Activated effector memory CD4-positive, alpha-beta T cell treated with Interleukin-2 at 50 U/mL for 16 hours (primary cell): Measurements from ENCODE around the gene BEAN1.
"Not testable (repeated sequence)": the region's sequence is repeated elsewhere in the genome, so short reads cannot be mapped to it uniquely, and the experiment has no call there.

Source experiments
- DNase-seq: peaks from one replicate; pipeline ENCODE4 v3.0.0-alpha.2; 2020

Gene BEAN1

DNA sequence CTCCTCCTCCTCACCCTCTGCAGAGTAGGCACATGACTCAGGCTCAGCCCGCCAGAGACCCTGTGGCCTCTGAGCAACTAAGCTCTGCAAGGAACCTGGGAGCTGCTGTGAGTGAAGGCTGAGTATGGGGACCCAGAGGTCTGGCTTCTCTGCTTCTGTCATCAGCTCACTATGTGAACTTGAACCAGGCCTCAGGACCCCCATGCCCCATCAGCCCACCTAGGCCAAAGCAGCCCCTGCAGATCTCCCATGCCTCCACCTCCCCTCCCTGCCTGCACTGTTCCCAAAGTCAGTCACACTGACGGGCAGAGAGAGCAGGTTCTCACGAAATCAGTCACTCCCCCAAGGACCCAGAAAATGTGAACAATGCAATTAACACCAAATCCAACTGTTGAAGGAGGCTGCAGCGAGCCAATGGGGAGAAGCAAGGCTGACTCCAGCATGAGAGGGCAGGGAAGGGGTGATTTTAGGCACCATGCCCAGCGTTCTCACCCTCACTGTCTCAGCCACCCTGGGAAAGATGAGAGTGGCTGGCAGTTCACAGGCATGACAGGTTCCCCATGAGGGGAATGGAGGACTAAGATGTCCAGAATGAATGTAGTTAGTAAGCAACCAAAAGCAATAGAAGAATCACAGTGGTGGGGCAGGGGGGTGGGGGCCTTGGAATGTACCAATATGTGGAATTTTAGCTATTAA lies 60.6 kb downstream of the BEAN1 start:
- DNase-seq: no peak

DNA sequence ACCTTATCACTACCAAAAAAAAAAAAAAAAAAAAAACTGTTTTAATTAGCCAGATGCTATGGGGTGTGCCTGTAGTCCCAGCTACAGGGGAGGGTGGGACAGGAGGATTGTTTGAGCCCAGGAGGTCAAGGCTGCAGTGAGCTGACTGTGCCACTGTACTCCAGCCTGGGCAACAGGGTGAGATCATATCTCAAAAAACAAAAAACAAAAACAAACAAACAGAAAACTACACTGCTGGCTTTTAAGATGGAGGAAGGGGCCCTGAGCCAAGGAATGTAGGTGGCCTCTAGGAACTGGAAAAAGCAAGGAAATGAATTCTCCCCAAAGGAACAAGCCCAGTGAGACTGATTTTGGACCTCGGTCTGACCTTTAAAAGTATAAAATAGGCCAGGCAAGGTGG lies 61.4 kb downstream of the BEAN1 start:
- no peak for DNase-seq

DNA sequence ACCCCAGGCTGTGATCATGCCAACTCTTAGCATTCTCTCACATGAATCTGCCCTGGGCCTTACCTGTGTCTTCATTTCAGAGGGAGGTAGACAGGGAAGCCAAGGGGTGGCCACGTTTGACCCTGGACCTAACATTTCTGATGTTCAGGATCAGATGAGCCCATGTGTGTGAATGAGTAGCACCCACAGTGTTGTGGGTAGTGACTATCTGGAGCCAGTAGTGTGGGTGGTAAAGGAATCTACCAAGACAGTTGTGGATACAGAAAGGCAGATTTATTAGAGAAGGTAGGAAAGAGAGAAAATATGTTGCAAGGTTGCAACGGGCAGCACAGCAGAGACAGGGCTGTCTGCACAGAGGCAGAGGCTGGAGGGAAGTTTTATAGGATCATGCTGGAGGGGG lies 62.3 kb downstream of the BEAN1 start:
- no peak for DNase-seq

DNA sequence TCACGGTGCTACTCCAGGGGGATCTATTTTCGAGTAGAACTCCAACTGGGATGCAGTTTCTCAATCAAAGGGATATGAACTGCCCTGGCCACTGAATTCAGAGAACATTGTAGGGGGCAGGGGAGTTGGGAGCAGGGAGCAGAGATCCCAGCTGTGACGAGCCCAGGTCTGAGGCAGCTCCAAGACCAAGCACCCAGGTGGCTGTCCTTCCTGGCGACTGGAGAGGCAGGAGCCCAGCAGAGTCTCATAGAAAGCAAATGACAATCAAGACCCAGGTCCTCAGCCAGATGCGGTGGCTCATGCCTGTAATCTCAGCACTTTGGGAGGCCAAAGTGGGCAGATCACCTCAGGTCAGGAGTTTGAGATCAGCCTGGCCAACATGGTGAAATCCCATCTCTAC lies 62.7 kb downstream of the BEAN1 start:
- DNase-seq: no peak

DNA sequence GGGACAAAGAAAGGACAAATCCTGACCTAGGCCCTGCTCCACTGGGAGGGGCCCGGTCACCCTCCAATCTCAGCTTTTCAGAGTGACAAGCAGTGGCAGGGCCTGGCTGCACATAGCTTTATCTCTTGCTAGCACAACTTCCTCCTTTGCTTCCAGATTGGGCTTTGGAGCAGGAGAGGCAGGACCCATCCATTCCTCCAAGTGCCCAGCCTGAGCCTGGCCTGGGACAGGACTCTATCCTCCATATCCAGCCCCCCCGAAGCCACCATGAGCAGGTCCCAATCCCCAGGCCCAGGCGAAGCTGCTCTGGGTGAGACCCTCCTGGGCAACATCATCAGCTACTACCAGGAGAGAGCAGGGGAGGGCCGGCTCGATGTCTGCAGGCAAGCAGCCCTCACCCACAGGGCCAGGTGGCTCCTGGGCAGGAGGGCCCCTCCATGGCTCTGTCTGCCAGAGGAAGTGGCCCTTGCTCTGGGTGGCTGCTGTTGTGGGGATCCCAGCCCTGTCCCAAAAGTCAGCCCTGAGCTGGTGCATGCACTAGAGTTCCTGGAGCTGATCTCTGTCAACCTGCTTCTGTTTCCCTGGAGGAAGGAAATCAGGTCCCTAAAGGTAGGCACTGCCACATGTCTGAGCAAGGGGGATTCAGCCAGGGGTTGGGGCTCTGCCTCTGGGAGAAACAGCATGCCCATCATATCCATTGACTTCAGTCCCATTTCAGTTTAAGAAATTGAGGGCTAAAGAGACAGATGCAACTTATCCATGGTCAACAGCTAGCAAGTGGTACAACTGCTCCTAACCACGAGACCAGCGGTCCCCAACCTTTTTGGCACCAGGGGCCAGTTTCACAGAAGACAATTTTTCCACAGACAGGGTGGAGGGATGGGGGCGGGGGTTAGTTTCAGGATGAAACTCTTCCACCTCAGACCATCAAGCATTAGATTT lies 64.0 kb downstream of the BEAN1 start:
- no peak for DNase-seq

DNA sequence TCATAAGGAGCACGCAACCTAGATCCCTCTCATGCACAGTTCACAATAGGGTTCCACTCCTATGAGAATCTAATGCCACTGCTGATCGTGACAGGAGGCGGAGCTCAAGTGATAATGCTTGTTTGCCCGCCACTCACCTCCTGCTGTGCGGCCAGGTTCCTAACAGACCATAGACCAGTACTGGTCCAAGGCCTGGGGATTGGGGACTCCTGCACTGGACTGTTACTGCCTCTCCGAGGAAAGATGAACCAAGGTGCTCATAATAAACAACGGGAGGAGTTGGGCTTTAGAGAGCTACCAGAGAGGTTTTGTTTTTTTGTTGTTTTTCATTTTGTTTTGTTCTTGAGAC lies 64.6 kb downstream of the BEAN1 start:
- DNase-seq: no peak

DNA sequence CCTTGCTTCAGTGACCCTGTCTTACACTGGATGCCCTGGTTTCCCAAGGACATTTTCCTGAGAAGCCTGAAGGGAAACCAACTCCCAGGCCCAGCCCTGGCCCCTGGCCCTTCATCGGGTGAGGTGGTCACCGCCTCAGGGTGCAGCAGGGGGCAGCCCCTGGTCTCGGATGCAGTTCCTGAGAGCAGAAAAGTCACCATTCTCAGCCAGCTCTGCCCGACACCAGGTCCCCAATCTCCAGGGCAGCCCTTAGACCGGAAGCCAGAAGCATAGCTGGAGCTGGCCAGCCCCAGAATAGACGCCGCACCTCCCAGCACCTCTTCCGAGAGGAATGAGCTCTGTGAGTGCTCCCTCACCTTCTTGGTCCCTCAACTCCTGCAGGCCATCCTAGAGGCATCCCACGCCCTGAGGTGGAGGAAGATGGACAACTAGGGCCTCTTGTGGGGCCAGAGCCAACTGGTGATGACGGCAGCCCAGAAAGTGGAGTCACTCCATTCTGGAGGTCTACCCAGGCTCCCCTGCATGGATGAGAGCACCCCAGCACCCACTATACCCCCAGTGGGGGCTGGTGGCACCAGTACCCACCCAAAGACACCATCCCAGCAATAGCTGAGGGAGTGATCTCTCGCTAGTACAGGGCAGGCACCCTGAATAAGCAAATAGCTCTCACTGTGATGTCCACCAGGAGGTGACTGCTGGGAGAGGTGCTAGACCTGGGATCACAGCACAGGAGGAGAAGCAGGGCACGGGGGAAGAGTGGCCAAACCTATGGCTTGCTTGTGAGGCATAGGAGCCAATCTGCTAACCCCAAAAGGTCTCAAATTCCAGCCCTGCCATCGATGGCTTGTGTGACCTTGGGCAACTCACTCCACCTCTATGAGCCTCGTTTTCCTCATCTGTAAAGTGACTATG lies 66.7 kb downstream of the BEAN1 start:
- DNase-seq: no peak

DNA sequence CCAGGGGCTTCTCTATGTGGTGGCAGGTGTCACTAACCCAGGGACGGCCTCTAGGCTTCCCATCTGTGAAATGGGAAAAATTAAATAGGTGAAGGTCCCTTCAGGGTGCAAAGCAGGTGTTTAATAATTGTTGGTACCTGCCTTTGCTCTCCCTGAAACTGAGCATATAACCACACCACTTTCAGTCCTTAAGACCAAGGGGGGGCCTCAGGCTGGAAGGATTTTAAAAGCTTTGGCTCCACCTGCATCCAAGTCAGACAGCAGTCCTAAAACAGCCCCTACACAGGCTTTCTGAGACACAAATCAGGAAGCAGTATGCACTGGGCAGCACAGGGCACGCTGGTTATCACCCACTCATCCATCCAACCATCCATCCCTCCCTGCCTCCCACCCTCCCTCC lies 67.8 kb downstream of the BEAN1 start:
- DNase-seq: no peak

DNA sequence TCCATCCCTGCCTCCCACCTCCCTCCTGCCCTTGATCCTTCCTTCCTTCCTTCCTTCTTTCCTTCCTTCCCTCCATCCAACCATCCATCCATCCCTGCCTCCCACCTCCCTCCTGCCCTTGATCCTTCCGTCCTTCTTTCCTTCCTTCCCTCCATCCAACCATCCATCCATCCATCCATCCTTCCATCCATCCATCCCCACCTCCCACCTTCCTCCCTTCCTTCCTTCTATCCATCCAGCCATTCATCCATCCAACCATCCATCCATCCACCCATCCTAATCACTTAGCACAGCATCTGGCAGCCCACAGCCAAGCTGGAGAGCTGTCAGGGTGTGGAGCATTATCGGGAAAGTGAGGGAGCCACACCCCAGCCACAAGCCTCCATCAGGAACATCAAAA lies 68.3 kb downstream of the BEAN1 start:
- DNase-seq: no peak

DNA sequence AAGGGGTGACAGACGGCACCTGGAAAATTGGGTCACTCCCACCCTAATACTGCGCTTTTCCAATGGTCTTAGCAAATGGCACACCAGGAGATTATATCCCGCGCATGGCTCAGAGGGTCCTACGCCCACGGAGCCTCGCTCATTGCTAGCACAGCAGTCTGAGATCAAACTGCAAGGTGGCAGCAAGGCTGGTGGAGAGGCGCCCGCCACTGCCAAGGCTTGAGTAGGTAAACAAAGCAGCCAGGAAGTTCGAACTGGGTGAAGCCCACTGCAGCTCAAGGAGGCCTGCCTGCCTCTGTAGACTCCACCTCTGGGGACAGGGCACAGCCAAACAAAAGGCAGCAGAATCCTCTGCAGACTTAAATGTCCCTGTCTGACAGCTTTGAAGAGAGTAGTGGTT lies 69.1 kb downstream of the BEAN1 start:
- not testable (repeated sequence) for DNase-seq

DNA sequence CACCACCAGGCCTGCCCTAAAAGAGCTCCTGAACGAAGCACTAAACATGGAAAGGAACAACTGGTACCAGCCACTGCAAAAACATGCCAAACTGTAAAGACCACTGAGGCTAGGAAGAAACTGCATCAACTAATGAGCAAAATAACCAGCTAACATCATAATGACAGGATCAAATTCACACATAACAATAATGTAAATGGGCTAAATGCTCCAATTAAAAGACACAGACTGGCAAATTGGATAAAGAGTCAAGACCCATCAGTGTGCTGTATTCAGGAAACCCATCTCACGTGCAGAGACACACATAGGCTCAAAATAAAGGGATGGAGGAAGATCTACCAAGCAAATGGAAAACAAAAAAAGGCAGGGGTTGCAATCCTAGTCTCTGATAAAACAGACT lies 70.8 kb downstream of the BEAN1 start:
- DNase-seq: not testable (repeated sequence)

DNA sequence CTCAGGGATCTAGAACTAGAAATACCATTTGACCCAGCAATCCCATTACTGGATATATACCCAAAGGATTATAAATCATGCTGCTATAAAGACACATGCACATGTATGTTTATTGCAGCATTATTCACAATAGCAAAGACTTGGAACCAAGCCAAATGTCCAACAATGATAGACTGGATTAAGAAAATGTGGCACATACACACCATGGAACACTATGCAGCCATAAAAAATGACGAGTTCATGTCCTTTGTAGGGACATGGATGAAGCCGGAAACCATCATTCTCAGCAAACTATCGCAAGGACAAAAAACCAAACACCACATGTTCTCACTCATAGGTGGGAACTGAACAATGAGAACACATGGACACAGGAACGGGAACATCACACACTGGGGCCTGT lies 74.5 kb downstream of the BEAN1 start:
- DNase-seq: not testable (repeated sequence)

DNA sequence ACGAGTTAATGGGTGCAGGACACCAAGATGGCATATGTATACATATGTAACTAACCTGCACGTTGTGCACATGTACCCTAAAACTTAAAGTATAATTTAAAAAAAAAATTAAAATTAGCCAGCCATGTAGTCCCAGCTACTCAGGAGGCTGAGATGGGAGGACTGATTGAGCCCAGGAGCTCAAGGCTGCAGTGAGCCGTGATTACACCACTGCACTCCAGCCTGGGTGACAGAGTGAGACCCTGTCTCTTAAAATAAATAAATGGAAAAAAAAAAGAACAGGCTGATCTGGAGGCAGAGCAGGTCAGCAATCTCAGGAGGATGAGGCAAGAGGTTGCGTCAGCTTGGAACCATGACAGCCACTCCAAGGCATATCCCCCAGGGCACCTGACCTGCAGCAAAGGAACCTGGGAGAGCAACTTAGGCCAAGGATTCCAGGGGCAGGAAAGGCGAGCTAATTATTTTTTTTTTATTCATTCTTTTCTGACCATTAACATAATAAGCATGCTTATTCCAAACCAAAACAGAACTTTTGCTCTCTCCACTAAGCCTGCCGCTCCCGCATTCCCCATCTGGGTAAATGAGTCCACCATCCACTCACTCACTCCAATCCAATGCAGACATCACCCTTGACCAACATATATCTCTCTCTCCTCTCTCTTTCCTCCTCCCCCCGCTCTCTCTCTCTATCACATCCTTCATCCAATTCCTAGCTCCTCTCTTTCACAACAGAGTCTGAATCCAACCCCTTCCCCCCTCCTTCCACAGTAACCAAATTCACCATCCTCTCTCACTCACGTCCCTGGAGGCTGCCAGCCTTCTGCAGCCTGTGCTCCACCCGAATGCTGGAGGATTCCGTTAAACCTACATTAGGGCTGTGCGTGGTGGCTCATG lies 75.2 kb downstream of the BEAN1 start:
- no peak for DNase-seq

DNA sequence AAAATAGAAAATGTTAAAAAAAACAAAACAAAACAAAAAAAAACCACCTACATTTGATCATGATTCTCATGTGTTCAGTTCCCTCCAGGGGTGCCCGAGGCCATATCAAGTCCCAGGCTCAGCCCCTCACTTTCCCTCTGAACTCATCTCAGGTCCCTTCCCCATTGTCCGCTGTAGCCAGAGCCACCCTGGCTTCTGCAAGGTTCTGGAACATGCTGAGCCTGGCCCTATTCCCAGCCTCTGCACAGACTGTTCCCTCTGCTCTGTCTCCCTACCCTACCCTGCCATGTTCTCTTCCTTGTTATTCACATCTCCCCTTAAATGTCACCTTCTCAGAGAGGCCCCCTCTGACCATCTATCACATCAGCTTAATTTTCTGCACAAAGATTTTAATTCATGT lies 75.9 kb downstream of the BEAN1 start:
- DNase-seq: no peak

DNA sequence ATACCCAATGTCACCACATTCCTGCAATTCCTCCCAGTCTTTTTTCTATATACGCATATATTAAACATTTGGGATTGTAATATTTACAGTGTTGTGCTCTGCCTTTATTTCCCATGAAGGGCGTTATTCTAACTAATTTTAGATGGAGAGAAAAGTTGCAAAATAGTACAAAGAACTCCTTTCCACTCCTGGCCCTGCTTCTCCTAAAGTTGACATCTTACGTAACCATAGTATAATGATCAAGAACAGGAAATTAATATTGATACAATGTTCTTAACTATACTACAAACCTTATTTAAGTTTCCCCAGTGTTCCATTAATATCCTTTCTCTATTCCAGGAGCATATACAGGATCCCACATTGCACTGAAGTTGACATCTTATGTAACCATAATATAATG lies 76.5 kb downstream of the BEAN1 start:
- no peak for DNase-seq

DNA sequence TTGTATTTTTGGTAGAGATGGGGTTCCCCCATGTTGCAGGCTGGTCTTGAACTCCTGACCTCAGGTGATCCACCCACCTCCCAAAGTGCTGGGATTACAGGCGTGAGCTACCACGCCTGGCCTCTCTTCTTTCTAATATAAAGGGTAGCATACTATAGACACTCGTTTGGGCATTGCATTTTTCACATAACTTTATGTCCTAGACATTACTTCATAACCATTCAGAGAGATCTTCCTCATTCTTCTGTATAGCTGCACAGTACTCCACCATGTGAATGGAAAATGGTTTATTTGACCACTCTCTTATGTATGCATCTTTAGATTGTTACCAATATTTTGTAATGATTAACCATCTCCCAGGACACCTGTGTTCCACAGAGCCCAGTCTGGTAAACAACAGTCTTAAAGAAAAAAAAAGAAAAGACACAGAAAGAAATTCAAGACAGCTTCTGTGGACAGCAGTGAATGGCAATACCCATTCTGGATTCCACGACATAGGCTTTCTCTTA lies 80.7 kb downstream of the BEAN1 start:
- DNase-seq: no peak

DNA sequence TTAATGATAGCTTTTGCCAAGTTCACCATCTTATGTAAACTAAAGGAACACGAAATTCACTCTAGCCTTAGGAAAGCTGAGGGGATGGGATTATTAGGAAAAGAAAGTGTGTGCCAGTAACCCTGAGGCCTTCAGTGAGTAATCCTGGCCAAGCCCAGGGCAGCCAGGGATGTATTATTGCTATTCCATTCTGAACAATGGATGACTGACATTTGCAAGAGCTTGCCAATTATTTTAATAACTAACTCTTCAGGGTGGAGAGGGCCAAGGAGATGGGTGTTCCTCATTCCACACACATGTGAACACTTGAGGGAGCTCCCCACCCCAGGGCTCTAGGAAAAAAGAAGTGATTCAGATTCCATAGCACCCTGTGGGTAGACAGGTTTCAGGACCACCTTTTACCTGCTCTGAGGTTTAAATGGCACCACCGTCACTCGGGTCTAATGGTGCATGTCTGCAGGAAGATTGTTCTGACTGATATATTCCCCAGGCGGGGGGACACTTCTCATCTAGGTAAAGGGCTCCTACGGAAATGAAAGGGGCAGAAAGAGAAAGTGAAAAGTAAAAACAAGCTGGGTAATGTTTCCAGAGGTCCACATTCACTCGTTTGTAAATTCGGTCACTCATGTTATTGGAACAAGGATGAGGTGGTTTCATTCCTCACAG lies 81.3 kb downstream of the BEAN1 start:
- no peak for DNase-seq

DNA sequence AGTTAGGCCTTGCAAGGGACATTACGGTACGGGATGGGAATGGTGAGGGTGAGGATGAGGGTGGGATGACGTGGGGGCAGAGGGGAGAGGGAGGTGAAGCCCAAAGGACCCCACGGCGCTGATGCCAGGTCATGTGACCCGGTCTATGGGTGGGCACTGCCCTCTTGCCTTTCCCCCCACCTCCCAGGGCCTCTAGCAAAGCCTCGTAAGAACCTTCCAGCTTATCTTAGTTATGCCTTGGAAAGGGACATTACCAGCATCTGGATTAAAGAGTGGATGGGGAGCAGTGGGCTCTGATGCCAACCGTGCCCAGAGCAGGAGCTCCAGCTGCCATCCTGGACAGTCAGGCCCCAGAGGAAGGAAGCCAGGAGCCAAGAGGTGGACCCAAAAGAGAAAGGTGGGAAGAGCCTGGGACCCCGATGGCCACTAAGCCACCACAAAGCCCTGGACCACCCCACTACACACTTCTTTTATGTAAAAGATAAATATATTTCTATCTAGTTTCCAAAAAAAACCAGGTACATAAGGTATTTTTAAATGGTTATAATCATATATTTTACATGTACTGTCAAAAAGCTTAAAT lies 81.9 kb downstream of the BEAN1 start:
- no peak for DNase-seq

DNA sequence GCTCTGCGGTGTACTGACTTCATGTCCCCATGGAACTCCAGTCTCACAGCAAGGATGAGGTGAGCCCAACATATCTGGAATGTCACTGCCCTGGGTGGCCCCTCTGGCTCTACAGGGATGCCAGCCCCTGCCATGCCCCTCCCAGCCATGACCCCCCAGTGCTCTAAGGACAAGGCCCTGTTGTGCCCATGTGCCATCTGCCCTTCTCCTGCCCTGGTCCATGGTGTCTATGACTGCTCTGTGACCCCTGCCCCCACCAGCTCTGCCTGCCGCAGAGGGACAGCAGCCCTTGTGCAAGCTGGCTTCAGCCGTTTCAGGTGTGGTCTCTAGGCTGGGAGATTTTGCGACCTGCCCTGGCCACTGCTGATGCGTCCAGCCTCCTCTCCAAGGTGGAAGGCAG lies 82.5 kb downstream of the BEAN1 start:
- DNase-seq: no peak

DNA sequence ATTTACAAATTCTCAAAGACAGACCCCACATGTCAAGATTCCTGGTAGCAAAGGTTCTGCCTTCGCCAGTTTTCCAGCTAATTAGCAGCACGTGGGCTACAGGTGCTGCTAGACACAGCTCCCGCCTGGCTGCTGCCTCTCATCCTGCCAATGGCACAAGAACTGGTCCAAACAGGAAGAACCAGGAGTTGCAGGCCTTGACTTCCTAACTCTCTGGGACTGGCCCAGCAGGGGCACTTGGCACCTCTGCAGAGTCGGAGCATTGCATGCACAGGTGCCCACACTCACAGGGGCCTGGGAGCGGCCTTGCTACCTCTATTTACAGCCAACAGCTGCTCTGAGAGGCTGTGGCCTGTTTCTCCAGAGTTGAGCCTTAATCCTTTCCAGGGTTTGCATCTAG lies 83.2 kb downstream of the BEAN1 start:
- no peak for DNase-seq
